A549 (cell line): ENCODE results near the gene AFF3. TPM values are rescaled to one million over a fixed set of nuclear protein-coding genes. Genes with fewer than 3 reads are reported as not detected.

Experiments
- ATAC-seq, 2 experiments: fragments of 200-7000 bp in 1 of 2; fragments of >200 bp in 1 of 2; cut with Nextera tagmentation in 1 of 2; cut with Tn5 transposase in 1 of 2; 3 replicates each; pipeline versions ENCODE4 v1.8.0 to v1.9.1; 2018 to 2020; ENCODE audit warnings: mild to moderate bottlenecking in 1 of 2, moderate library complexity in 1 of 2
- CTCF ChIA-PET: fragments of 300-600 bp; sonication (Branson Sonifier 250); formaldehyde crosslinking; extraction: SDS; loops from one replicate; lab custom pipeline; 2021; ENCODE audit warnings: antibody characterized with exemption, inconsistent platforms; lab: Yijun Ruan, JAX
- POLR2A ChIA-PET: fragments of 350-600 bp; formaldehyde crosslinking; extraction: SDS; loops from one replicate; lab custom pipeline; 2021; ENCODE audit warnings: antibody characterized with exemption, inconsistent platforms; lab: Yijun Ruan, JAX
- DNase-seq, 2 experiments: peaks; one replicate each; pipeline versions ENCODE4 v3.0.0 to v3.0.0-alpha.2; 2011 to 2016; ENCODE audit warnings: low read depth in 1 of 2, low spot score in 1 of 2
- FAIRE-seq: peaks from 2 replicates; lab custom pipeline; 2011; peaks lifted over from hg19 to GRCh38; lab: Jason Lieb, UNC
- H3K27ac ChIP-seq, 2 experiments: fragments of >200 bp; sonication (Bioruptor Twin); formaldehyde crosslinking; 3 replicates each; pipeline ENCODE4 v1.5.1; 2016 to 2017
- H3K4me1 ChIP-seq: fragments of >200 bp; sonication (Bioruptor Twin); formaldehyde crosslinking; 3 replicates; pipeline ENCODE4 v1.6.1; 2016
- H3K4me2 ChIP-seq: fragments of >200 bp; sonication (Bioruptor Twin); formaldehyde crosslinking; 3 replicates; pipeline ENCODE4 v1.6.1; 2016
- H3K4me3 ChIP-seq: fragments of >200 bp; sonication (Bioruptor Twin); formaldehyde crosslinking; 3 replicates; pipeline ENCODE4 v1.5.1; 2016
- H3K9me3 ChIP-seq: fragments of >200 bp; sonication (Bioruptor Twin); formaldehyde crosslinking; 3 replicates; pipeline ENCODE4 v1.6.1; 2016
- BCL3 ChIP-seq: fragments of >200 bp; sonication (Bioruptor Twin); formaldehyde crosslinking; IDR thresholded peaks from 3 replicates; pipeline ENCODE4 v1.6.1; 2016
- CBX8 ChIP-seq: fragments of 200-600 bp; sonication (generic); IDR thresholded peaks from 2 replicates; pipeline ENCODE4 v1.6.1; 2016
- CHD2 ChIP-seq: fragments of 150-350 bp; IDR thresholded peaks from 2 replicates; pipeline ENCODE4 v1.6.1; 2014; ENCODE audit warnings: low read length; ENCODE audit not compliant: partially characterized antibody
- E2F6 ChIP-seq: IDR thresholded peaks from 2 replicates; pipeline ENCODE4 v1.6.1; 2012; ENCODE audit warnings: low read depth, borderline replicate concordance
- EHF ChIP-seq: fragments of 250-450 bp; sonication (Bioruptor Pico); IDR thresholded peaks from 2 replicates; pipeline ENCODE4 v1.5.0; 2020; ENCODE audit warnings: mild to moderate bottlenecking
- FOSB ChIP-seq: fragments of 250-450 bp; sonication (Bioruptor Pico); IDR thresholded peaks from 2 replicates; pipeline ENCODE4 v1.5.0; 2020; ENCODE audit warnings: mild to moderate bottlenecking, moderate library complexity
- HEYL ChIP-seq: fragments of 250-450 bp; sonication (Bioruptor Pico); IDR thresholded peaks from 2 replicates; pipeline ENCODE4 v1.8.0; 2021; ENCODE audit warnings: mild to moderate bottlenecking, moderate library complexity
- HMGXB4 ChIP-seq: fragments of 250-450 bp; sonication (Bioruptor Pico); IDR thresholded peaks from 2 replicates; pipeline ENCODE4 v1.5.0; 2021; ENCODE audit warnings: mild to moderate bottlenecking, moderate library complexity, borderline replicate concordance
- KDM5A ChIP-seq: fragments of 200-600 bp; sonication (generic); IDR thresholded peaks from 2 replicates; pipeline ENCODE4 v1.6.1; 2016; ENCODE audit warnings: antibody characterized with exemption, mild to moderate bottlenecking
- MAFK ChIP-seq: fragments of 450-650 bp; IDR thresholded peaks from 2 replicates; pipeline ENCODE4 v1.6.1; 2014; ENCODE audit not compliant: partially characterized antibody
- MAX ChIP-seq: IDR thresholded peaks from 2 replicates; pipeline ENCODE4 v1.6.1; 2012
- MAZ ChIP-seq: fragments of 150-350 bp; IDR thresholded peaks from 2 replicates; pipeline ENCODE4 v1.6.1; 2014; ENCODE audit warnings: antibody characterized with exemption, low read depth, low read length, borderline replicate concordance
- NFE2L2 ChIP-seq: fragments of 150-350 bp; conservative IDR thresholded peaks from 2 replicates; pipeline ENCODE4 v1.6.1; 2014; ENCODE audit warnings: low read length
- POLR2A ChIP-seq: IDR thresholded peaks from 2 replicates; pipeline ENCODE4 v1.6.1; 2012; ENCODE audit warnings: mild to moderate bottlenecking, low read length
- RAD21 ChIP-seq, 2 experiments: fragments of >200 bp in 1 of 2; sonication (Bioruptor Twin) in 1 of 2; formaldehyde crosslinking in 1 of 2; IDR thresholded peaks in 1 of 2; conservative IDR thresholded peaks in 1 of 2; 2 replicates in 1 of 2; 3 replicates in 1 of 2; pipeline ENCODE4 v1.6.1; 2012 to 2018; ENCODE audit warnings: inconsistent platforms in 1 of 2
- REST ChIP-seq: fragments of 200-600 bp; sonication (generic); IDR thresholded peaks from 2 replicates; pipeline ENCODE4 v1.6.1; 2016; ENCODE audit warnings: antibody characterized with exemption, mild to moderate bottlenecking, moderate library complexity
- ZFP36 ChIP-seq: fragments of 450-650 bp; IDR thresholded peaks from 2 replicates; pipeline ENCODE4 v1.6.1; 2014; ENCODE audit warnings: borderline replicate concordance; ENCODE audit not compliant: partially characterized antibody
- ZSCAN20 ChIP-seq: fragments of 250-450 bp; sonication (Bioruptor Pico); IDR thresholded peaks from 2 replicates; pipeline ENCODE4 v1.8.0; 2022; ENCODE audit warnings: mild to moderate bottlenecking, moderate library complexity
- WGBS: methylation state at CpG from one replicate; pipeline ENCODE4 v1.1.6; 2017; ENCODE audit errors: missing lambda C conversion rate; 5-methylcytosine and 5-hydroxymethylcytosine counted together
- polyA plus RNA-seq, 4 experiments: library from polyadenylated mRNA; depleted of rRNA in 3 of 4; stranded (reverse); fragments of >200 nt; fragmentation: RNase III in 1 of 4; extraction: RNeasy Plus Mini Kit Qiagen cat#74134 plus additional on column Dnase treatment in 1 of 4; gene quantifications; 2 replicates in 3 of 4; 3 replicates in 1 of 4; pipeline ENCODE4 v1.2.3, GENCODE V29; 2011 to 2017

The AFF3 gene
- polyA plus RNA-seq, 2 of the 4 experiments (the other 2 are of a cell fraction) = not detected

GRCh38 chr2:99974275-99974674, 168.1 kb downstream of the AFF3 start:
- FAIRE-seq (no peak), ATAC-seq (no peak)
- H3K9me3 ChIP-seq = no peaks in the 10 kb centered on the region
- POLR2A ChIA-PET = no interaction called here
- H3K27ac ChIP-seq = no peak overlapping the region
- TF ChIP-seq MAFK = no peak
- TF ChIP-seq, all 56 proteins: peak for 0
- CTCF ChIA-PET = no interaction called here
- H3K4me3 ChIP-seq = no peak overlapping the region
- DNase-seq = no peak
- no peaks in the 10 kb centered on the region for H3K4me1 ChIP-seq
- WGBS = 46% methylated on average over 6 of the region's 6 CpGs
- no peak overlapping the region for H3K4me2 ChIP-seq

GRCh38 chr2:99971326-99971900, 171.0 kb downstream of the AFF3 start:
- ChIA-PET POLR2A (no interaction called here), CTCF (no interaction called here)
- FAIRE-seq (no peak), DNase-seq (no peak), ATAC-seq (no peak)
- 21% methylated on average over 3 of the region's 3 CpGs for WGBS
- H3K27ac ChIP-seq = no peak overlapping the region
- H3K4me1 ChIP-seq = no peaks in the 10 kb centered on the region
- no peak overlapping the region for H3K4me3 ChIP-seq
- TF ChIP-seq HMGXB4 = no peak
- TF ChIP-seq HEYL (CRISPR knock-in tag) = no peak
- TF ChIP-seq MAZ = no peak
- no peak for TF ChIP-seq NFE2L2
- no peak for TF ChIP-seq POLR2A
- H3K9me3 ChIP-seq = no peaks in the 10 kb centered on the region
- no peak overlapping the region for H3K4me2 ChIP-seq

- POLR2A ChIA-PET = no interaction called here
- ATAC-seq = no peak
Measured at GRCh38 chr2:99970292-99970868, 172.0 kb downstream of the AFF3 start.

More at GRCh38 chr2:99970292-99970868, 172.0 kb downstream of the AFF3 start:
- TF ChIP-seq REST (no peak), E2F6 (no peak), ZSCAN20 (CRISPR knock-in tag) (no peak), MAFK (no peak), CBX8 (no peak), CHD2 (no peak), KDM5A (no peak), MAX (no peak), ZFP36 (no peak), FOSB (CRISPR knock-in tag) (no peak), BCL3 (no peak), RAD21 (conservative IDR thresholded peaks at IDR 0.05 in 1 of 2, IDR thresholded peaks at IDR 0.05 in 1 of 2) (no peak), EHF (CRISPR knock-in tag) (no peak)
- CTCF ChIA-PET = no interaction called here
- DNase-seq (no peak), FAIRE-seq (no peak)
- H3K4me3 ChIP-seq = no peak overlapping the region
- no peaks in the 10 kb centered on the region for H3K4me1 ChIP-seq
- H3K27ac ChIP-seq = no peak overlapping the region
- H3K9me3 ChIP-seq = no peaks in the 10 kb centered on the region
- no peak overlapping the region for H3K4me2 ChIP-seq
- WGBS = 28% methylated on average over 12 of the region's 12 CpGs
